Tibial nerve (tissue), 4 donors: ENCODE results near the gene SELL. TPM values are rescaled to one million over a fixed set of nuclear protein-coding genes. Genes with fewer than 3 reads are reported as not detected.

Source experiments
- DNase-seq, 2 donors: peaks; one replicate each; pipeline ENCODE4 v3.0.0-alpha.2; 2019; ENCODE audit warnings: low spot score in 2 of 2
- H3K27ac ChIP-seq, 4 donors: fragments of 200-600 bp; sonication (generic) in 3 of 4; one replicate each; pipeline ENCODE4 v1.5.1; 2017 to 2019; ENCODE audit warnings: mild to moderate bottlenecking in 1 of 4
- H3K27me3 ChIP-seq, 2 donors: fragments of 200-600 bp; sonication (generic) in 1 of 2; one replicate each; pipeline versions ENCODE4 v1.5.1 to v1.6.0; 2017 to 2019
- H3K36me3 ChIP-seq, 3 donors: fragments of 200-600 bp; sonication (generic); one replicate each; pipeline ENCODE4 v1.5.1; 2018 to 2019
- H3K4me1 ChIP-seq, 4 donors: fragments of 200-600 bp; sonication (generic) in 3 of 4; one replicate each; pipeline ENCODE4 v1.5.1; 2017 to 2019
- H3K4me3 ChIP-seq, 4 donors: fragments of 200-600 bp; sonication (generic) in 3 of 4; one replicate each; pipeline ENCODE4 v1.5.1; 2017 to 2019; ENCODE audit warnings: mild to moderate bottlenecking in 1 of 4, moderate library complexity in 1 of 4
- H3K9me3 ChIP-seq, 4 donors: fragments of 200-600 bp; sonication (generic) in 3 of 4; one replicate each; pipeline ENCODE4 v1.5.1; 2017 to 2019
- CTCF ChIP-seq, 5 experiments: fragments of 200-600 bp in 3 of 5; fragments of 450-650 bp in 2 of 5; sonication (generic) in 3 of 5; IDR thresholded peaks; one replicate each; pipeline ENCODE4 v1.5.1; 2016 to 2019; ENCODE audit warnings: antibody characterized with exemption in 5 of 5, mild to moderate bottlenecking in 3 of 5, moderate library complexity in 2 of 5
- EP300 ChIP-seq, 2 donors: sonication (generic); formaldehyde crosslinking; IDR thresholded peaks; one replicate each; pipeline ENCODE4 v1.6.1; 2017; ENCODE audit warnings: antibody characterized with exemption in 2 of 2, mild to moderate bottlenecking in 1 of 2
- POLR2A ChIP-seq, 2 donors: fragments of 450-650 bp; IDR thresholded peaks; one replicate each; pipeline ENCODE4 v1.6.1; 2017; ENCODE audit warnings: antibody characterized with exemption in 2 of 2, mild to moderate bottlenecking in 2 of 2, moderate library complexity in 2 of 2
- whole genome bisulfite sequencing, 2 donors: methylation state at CpG; one replicate each; pipeline ENCODE4 v1.1.5; 2018; 5-methylcytosine and 5-hydroxymethylcytosine counted together
- total RNA-seq, 4 donors: library from RNA; depleted of rRNA; stranded (reverse); fragments of >200 nt; gene quantifications; one replicate each; pipeline ENCODE4 v1.1.0, GENCODE V29; 2016

Gene SELL
- total RNA-seq, 4 donors from 2014 or later: 2.1 to 5.0 (median 3.4) TPM

DNA sequence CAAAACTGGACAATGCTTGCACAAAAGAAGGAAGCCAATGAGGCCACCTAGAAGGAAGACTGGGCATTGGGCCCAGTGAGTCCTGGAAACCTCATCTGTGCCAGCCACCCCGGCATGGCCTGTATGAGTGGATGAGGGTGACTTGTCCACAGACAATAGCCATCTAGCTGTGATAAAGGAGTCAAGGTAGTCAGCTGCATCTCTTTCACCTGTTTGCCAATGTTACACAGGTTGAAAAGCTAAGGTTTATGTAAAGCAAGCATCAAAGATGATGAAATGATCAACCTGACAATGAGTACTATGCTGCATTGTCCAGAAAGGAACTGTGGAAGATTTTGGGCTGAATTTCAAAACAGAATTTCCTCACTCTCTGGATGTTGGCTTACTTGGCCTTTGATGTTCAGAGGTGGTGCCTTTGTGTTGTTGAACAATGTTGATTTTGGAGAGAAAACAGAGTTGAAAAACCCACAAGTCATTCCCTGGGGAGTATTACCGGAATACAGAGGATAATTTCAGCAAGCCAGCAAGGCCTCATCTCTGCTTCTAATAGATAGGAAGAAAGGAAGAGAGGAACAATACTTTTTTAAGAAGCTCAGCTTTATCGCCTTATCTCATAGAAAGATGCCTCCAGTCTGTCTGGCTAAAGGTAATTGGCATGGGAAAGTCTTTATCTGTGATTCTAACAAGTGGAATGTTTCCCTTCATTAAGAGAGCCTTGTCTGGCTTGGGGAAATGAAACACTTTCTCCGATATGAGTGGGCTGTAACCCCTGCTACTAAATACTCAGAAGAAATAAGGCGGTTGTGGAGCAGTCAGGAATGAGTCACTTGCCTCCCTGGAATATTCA is 33.8 kb upstream of the SELL start:
- Histone ChIP-seq H3K27ac (peak overlapping the region in 2 of 4 donors; percentile 56 to 64), H3K27me3 (no peaks in the 10 kb centered on the region), H3K9me3 (peaks cover 0 to 3% (median 0%) of the 10 kb centered on the region in 4 donors), H3K4me3 (no peak overlapping the region), H3K4me1 (peaks cover 0 to 34% (median 3%) of the 10 kb centered on the region in 4 donors), H3K36me3 (no peaks in the 10 kb centered on the region)
- TF ChIP-seq EP300 (IDR thresholded peaks at IDR 0.05): peak in 1 of 2 donors; percentile 89
- no peak for TF ChIP-seq POLR2A (IDR thresholded peaks at IDR 0.05)
- TF ChIP-seq CTCF (IDR thresholded peaks at IDR 0.05): no peak
- WGBS, 2 donors: 31 to 37% methylated on average over 5 of the region's 5 CpGs
- DNase-seq: peak in 1 of 2 donors; percentile 47

DNA sequence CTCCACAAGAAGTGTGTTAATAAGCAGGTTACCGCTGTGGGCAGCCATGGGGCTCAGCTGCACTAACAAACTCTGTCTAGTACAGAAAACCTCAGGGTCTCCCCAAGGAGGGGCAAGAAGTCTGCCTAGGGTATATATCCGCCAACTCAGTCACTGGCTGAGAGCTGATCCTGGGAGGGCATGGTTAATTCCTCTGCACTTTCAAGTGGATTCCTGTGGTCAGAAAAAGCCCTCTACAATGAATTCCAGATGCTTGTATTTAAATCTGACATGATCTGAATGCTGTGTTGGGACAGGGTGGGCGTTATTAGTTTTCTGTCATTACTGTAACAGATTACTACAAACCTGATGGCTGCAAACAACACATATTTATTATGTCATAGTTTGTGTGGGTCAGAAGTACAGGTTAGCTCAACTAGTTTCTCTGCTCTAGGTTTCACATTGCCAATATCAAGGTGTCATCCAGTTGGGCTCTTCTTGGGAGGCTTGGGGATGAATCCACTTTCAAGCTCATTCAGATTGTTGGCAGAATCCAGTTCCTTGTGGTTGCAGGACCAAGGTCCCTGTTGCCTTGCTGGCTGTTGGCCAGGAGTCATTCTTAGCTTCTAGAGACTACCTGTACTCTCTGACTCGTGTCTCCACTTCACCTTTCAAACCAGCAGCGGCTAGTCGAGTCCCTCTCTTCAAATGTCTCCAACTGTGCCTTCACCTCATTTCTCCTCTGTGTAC is 30.4 kb upstream of the SELL start:
- Histone ChIP-seq H3K4me1 (peaks cover 0 to 36% (median 3%) of the 10 kb centered on the region in 4 donors), H3K9me3 (peaks cover 0 to 3% (median 0%) of the 10 kb centered on the region in 4 donors), H3K27me3 (no peaks in the 10 kb centered on the region), H3K36me3 (no peaks in the 10 kb centered on the region), H3K4me3 (no peak overlapping the region), H3K27ac (peak overlapping the region in 1 of 4 donors; percentile 13)
- no peak for TF ChIP-seq EP300 (IDR thresholded peaks at IDR 0.05)
- no peak for TF ChIP-seq CTCF (IDR thresholded peaks at IDR 0.05)
- no peak for TF ChIP-seq POLR2A (IDR thresholded peaks at IDR 0.05)
- no peak for DNase-seq
- WGBS, 2 donors: 73 to 83% methylated on average over 6 of the region's 6 CpGs

GRCh38 chr1:169739980-169740379 is 28.6 kb upstream of the SELL start:
- Histone ChIP-seq H3K36me3 (no peaks in the 10 kb centered on the region), H3K27ac (peak overlapping the region in 2 of 4 donors; percentile 9 to 64), H3K9me3 (peaks cover 0 to 3% (median 0%) of the 10 kb centered on the region in 4 donors), H3K4me3 (no peak overlapping the region), H3K4me1 (peaks cover 0 to 32% (median 3%) of the 10 kb centered on the region in 4 donors), H3K27me3 (no peaks in the 10 kb centered on the region)
- TF ChIP-seq CTCF (IDR thresholded peaks at IDR 0.05): no peak
- peak in 1 of 2 donors; percentile 19 for TF ChIP-seq EP300 (IDR thresholded peaks at IDR 0.05)
- WGBS, 2 donors: 35 to 48% methylated on average over 5 of the region's 5 CpGs
- DNase-seq: no peak

DNA sequence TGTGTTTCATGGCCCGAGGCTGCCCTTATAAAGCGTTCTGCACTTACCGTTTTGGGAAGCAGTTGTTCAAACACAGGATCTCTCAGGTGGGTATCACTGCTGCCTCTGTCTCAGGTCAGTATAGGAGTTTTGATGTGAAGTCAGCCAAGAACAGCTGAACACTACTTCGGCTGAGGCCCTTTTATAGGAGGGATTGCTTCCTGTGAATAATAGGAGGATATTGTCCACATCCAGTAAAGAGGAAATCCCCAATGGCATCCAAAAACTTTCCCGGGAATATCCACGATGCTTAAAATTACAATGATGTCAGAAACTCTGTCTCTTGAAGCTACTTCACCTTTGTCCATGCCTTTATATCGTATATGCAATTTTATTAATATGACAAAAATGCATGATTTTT is 22.5 kb upstream of the SELL start, which contains the start of gene SELE:
SELE (minus strand) TSS at position 156 of the 400 bp plus-strand sequence. CDS start 467 bp downstream, outside the sequence.
- no peak for DNase-seq
- Histone ChIP-seq H3K27me3 (no peaks in the 10 kb centered on the region), H3K4me3 (no peak within 1 kb of the TSS), H3K27ac (no peak within 1 kb of the TSS), H3K9me3 (no peaks in the 10 kb centered on the region), H3K4me1 (no peaks in the 10 kb centered on the region), H3K36me3 (no peaks in the 10 kb centered on the region)
- 45 to 57% methylated on average over 7 of the region's 7 CpGs for WGBS, 2 donors
- TF ChIP-seq EP300 (IDR thresholded peaks at IDR 0.05) (no peak), CTCF (IDR thresholded peaks at IDR 0.05) (no peak), POLR2A (IDR thresholded peaks at IDR 0.05) (no peak)

- Histone ChIP-seq H3K27me3 (no peaks in the 10 kb centered on the region), H3K4me1 (no peaks in the 10 kb centered on the region), H3K36me3 (no peaks in the 10 kb centered on the region), H3K4me3 (no peak overlapping the region), H3K27ac (no peak overlapping the region), H3K9me3 (no peaks in the 10 kb centered on the region)
- no peak for DNase-seq
- TF ChIP-seq CTCF (IDR thresholded peaks at IDR 0.05) (no peak), EP300 (IDR thresholded peaks at IDR 0.05) (no peak), POLR2A (IDR thresholded peaks at IDR 0.05) (no peak)
- 69 to 72% methylated on average over 4 of the region's 4 CpGs for WGBS, 2 donors
Observed at GRCh38 chr1:169731446-169731845, 20.0 kb upstream of the SELL start.
